Neuron (in vitro differentiated cells): ENCODE results near the gene ZCCHC2.

Experiments used
- H2AFZ ChIP-seq: one replicate; pipeline ENCODE4 v1.6.1; 2013; ENCODE audit warnings: low read depth, mild to moderate bottlenecking, inconsistent platforms, low read length, moderate library complexity
- H3K27me3 ChIP-seq: one replicate; pipeline ENCODE4 v1.6.1; 2013; ENCODE audit warnings: low read length; ENCODE audit not compliant: insufficient read depth
- H3K36me3 ChIP-seq: one replicate; pipeline ENCODE4 v1.6.1; 2013; ENCODE audit warnings: low read length; ENCODE audit not compliant: insufficient read depth
- H3K4me1 ChIP-seq: one replicate; pipeline ENCODE4 v1.6.1; 2013; ENCODE audit warnings: low read length; ENCODE audit not compliant: insufficient read depth
- H3K4me3 ChIP-seq: 2 replicates; pipeline ENCODE4 v1.5.1; 2013; ENCODE audit warnings: mild to moderate bottlenecking, low read length, moderate library complexity
- H3K9me3 ChIP-seq: one replicate; pipeline ENCODE4 v1.6.1; 2013; ENCODE audit warnings: low read length

ZCCHC2 gene

GRCh38 chr18:62518460-62519375 is 4.1 kb upstream of the ZCCHC2 start:
- Histone ChIP-seq H3K27me3 (peaks cover 14% of the 10 kb centered on the region), H3K4me3 (no peak overlapping the region), H2AFZ (no peak overlapping the region), H3K4me1 (peaks cover 3% of the 10 kb centered on the region), H3K9me3 (no peaks in the 10 kb centered on the region), H3K36me3 (no peaks in the 10 kb centered on the region)

- Histone ChIP-seq H3K36me3 (no peaks in the 10 kb centered on the region), H3K4me1 (peaks cover 3% of the 10 kb centered on the region), H2AFZ (no peak overlapping the region), H3K9me3 (no peaks in the 10 kb centered on the region), H3K27me3 (peaks cover 14% of the 10 kb centered on the region), H3K4me3 (no peak overlapping the region)
Measured at GRCh38 chr18:62519684-62520083, 3.1 kb upstream of the ZCCHC2 start.

GRCh38 chr18:62521082-62521481 is 1.7 kb upstream of the ZCCHC2 start:
- H2AFZ ChIP-seq: no peak overlapping the region
- H3K4me3 ChIP-seq: no peak overlapping the region
- H3K36me3 ChIP-seq: no peaks in the 10 kb centered on the region
- H3K4me1 ChIP-seq: peaks cover 16% of the 10 kb centered on the region
- H3K27me3 ChIP-seq: peaks cover 14% of the 10 kb centered on the region
- no peaks in the 10 kb centered on the region for H3K9me3 ChIP-seq

GRCh38 chr18:62521593-62521992 is 1.2 kb upstream of the ZCCHC2 start:
- peak overlapping the region; percentile 77 for H3K4me3 ChIP-seq
- peaks cover 19% of the 10 kb centered on the region for H3K4me1 ChIP-seq
- no peak overlapping the region for H2AFZ ChIP-seq
- H3K9me3 ChIP-seq: no peaks in the 10 kb centered on the region
- H3K36me3 ChIP-seq: no peaks in the 10 kb centered on the region
- peaks cover 14% of the 10 kb centered on the region for H3K27me3 ChIP-seq

- H3K27me3 ChIP-seq: peaks cover 14% of the 10 kb centered on the region
- H3K36me3 ChIP-seq: no peaks in the 10 kb centered on the region
- H2AFZ ChIP-seq: peak overlapping the region; percentile 97
- no peaks in the 10 kb centered on the region for H3K9me3 ChIP-seq
- peak overlapping the region; percentile 77 for H3K4me3 ChIP-seq
- H3K4me1 ChIP-seq: peaks cover 21% of the 10 kb centered on the region
Measured at GRCh38 chr18:62522178-62522503, 684 bp upstream of the ZCCHC2 start.

- Histone ChIP-seq H3K4me1 (peaks cover 28% of the 10 kb centered on the region), H3K9me3 (no peaks in the 10 kb centered on the region), H3K27me3 (peaks cover 14% of the 10 kb centered on the region), H3K4me3 (peak overlapping the region; percentile 77), H3K36me3 (no peaks in the 10 kb centered on the region), H2AFZ (peak overlapping the region; percentile 97)
Measured at GRCh38 chr18:62523255-62523588, 397 bp downstream of the ZCCHC2 start.

GRCh38 chr18:62523631-62524439 is 1.0 kb downstream of the ZCCHC2 start:
- Histone ChIP-seq H3K27me3 (peaks cover 14% of the 10 kb centered on the region), H3K9me3 (no peaks in the 10 kb centered on the region), H3K36me3 (no peaks in the 10 kb centered on the region), H2AFZ (peak overlapping the region; percentile 84), H3K4me1 (peaks cover 28% of the 10 kb centered on the region), H3K4me3 (peak overlapping the region; percentile 77)

GRCh38 chr18:62524440-62525200 is 1.8 kb downstream of the ZCCHC2 start:
- Histone ChIP-seq H3K4me1 (peaks cover 28% of the 10 kb centered on the region), H2AFZ (peak overlapping the region; percentile 84), H3K9me3 (no peaks in the 10 kb centered on the region), H3K36me3 (no peaks in the 10 kb centered on the region), H3K4me3 (peak overlapping the region; percentile 77), H3K27me3 (peaks cover 14% of the 10 kb centered on the region)

- Histone ChIP-seq H3K36me3 (no peaks in the 10 kb centered on the region), H3K27me3 (peaks cover 9% of the 10 kb centered on the region), H3K4me1 (peaks cover 28% of the 10 kb centered on the region), H2AFZ (no peak overlapping the region), H3K4me3 (peak overlapping the region; percentile 77), H3K9me3 (no peaks in the 10 kb centered on the region)
Measured at GRCh38 chr18:62525608-62526007, 2.8 kb downstream of the ZCCHC2 start.

GRCh38 chr18:62526098-62527025 is 3.5 kb downstream of the ZCCHC2 start:
- peak overlapping the region; percentile 49 for H2AFZ ChIP-seq
- H3K27me3 ChIP-seq: peaks cover 3% of the 10 kb centered on the region
- H3K9me3 ChIP-seq: no peaks in the 10 kb centered on the region
- H3K36me3 ChIP-seq: no peaks in the 10 kb centered on the region
- H3K4me3 ChIP-seq: peak overlapping the region; percentile 77
- H3K4me1 ChIP-seq: peaks cover 30% of the 10 kb centered on the region

- H2AFZ ChIP-seq: no peak overlapping the region
- H3K9me3 ChIP-seq: no peaks in the 10 kb centered on the region
- no peaks in the 10 kb centered on the region for H3K36me3 ChIP-seq
- H3K27me3 ChIP-seq: no peaks in the 10 kb centered on the region
- H3K4me1 ChIP-seq: peaks cover 27% of the 10 kb centered on the region
- no peak overlapping the region for H3K4me3 ChIP-seq
Measured at GRCh38 chr18:62529597-62529996, 6.8 kb downstream of the ZCCHC2 start.

- H2AFZ ChIP-seq: no peak overlapping the region
- H3K27me3 ChIP-seq: no peaks in the 10 kb centered on the region
- no peaks in the 10 kb centered on the region for H3K9me3 ChIP-seq
- H3K4me1 ChIP-seq: peaks cover 14% of the 10 kb centered on the region
- H3K36me3 ChIP-seq: no peaks in the 10 kb centered on the region
- no peak overlapping the region for H3K4me3 ChIP-seq
Measured at GRCh38 chr18:62531078-62531477, 8.3 kb downstream of the ZCCHC2 start.
